GM21619 (cell line): Measurements from ENCODE around the gene TAB3.
"Not testable (repeated sequence)": the region's sequence is repeated elsewhere in the genome, so short reads cannot be mapped to it uniquely, and the experiment has no call there.

Experiments used
- ATAC-seq: cut with Tn5 transposase; IDR thresholded peaks from one replicate; pipeline ENCODE4 v1.9.1; 2021; ENCODE audit not compliant: unreplicated experiment

TAB3 gene

DNA sequence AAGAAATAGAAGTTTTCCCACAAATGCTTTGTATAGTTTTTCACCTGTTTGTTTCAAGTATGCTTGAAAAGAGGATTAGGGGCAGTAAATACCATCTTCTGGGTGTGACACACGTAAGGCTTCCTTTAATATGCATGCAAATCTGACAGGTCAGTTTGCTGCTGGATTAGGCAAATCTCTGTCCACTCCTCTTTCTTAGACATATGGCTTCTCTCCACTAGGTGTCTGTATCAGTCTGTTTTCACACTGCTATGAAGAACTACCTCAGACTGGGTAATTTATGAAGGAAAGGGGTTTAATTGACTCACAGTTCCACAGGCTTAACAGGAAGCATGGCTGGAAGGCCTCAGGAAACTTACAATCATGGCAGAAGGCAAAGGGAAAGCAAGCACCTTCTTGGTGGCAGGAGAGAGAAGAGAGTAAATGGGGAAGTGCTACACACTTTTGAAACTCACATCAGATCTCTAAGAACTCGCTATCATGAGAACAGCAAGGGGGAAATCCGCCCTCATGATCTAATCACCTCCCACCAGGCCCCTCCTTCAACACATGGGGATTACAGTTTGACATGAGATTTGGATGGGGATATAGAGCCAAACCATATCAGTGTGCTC is 66.9 kb downstream of the TAB3 start:
- peak; percentile 80 for ATAC-seq

DNA sequence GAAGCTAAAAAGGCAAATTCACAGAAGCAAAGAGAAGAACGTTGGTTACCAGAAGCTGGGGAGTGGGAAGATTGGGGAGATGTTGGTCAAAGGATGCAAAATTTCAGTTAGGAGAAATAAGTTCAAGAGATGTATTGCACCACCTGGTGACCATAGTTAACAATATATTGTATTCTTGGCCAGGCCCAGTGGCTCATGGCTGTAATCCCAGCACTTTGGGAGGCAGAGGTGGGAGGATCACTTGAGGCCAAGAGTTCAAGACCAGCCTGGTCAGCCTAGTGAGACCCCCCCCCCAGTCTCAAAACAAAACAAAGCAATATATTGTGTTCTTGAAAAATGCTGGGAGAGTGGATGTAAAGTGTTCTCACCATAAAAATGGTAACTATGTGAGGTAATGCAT is 67.9 kb downstream of the TAB3 start:
- ATAC-seq: no peak

DNA sequence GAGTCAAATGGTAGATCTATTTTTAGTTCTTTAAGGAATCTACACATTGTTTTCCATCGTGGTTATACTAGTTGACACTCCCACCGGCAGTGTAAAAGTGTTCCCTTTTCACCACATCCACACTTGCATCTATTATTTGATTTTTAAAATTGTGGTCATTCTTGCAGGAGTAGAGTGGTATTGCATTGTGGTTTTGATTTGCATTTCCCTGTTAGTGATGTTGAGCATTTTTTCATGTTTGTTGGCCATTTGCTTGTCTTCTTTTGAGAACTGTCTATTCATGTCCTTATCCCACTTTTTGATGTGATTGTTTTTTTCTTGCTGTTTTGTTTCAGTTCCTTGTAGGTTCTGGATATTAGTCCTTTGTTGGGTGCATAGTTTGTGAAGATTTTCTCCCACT is 70.0 kb downstream of the TAB3 start:
- no peak for ATAC-seq

DNA sequence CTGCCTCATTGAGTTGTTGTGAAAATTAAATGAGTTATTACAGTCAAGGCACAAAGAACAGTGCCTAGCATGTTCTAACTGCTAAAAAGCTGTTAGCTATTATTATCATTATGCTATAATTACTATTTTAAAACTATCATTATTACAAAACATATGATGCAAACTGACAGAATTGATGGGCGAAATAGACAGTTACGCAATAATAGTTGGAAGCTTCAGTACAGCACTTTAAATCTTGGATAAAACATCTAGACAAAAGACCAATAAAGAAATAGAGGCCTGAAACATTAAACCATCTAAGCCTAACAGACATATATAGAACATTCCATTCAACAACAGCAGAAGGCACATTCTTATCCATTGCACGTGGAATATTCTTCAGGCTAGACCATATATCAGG is 73.0 kb downstream of the TAB3 start:
- no peak for ATAC-seq

DNA sequence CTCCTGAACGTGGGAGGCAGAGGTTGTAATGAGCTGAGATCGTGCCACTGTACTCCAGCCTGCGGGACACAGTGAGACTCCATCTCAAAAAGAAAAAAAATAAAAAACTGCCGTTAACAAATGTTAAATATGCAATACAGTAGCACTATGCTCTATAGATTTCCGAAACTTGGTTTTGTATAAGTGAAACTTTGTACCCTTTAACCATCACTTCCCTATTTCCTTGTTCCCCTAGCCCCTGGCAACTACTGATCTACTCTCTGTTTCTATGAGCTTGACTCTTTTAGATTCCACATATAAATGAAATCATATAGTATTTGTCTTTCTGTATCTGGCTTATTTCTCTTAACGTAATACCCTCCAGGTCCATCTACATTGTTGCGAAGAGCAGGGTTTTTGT is 74.1 kb downstream of the TAB3 start:
- no peak for ATAC-seq

DNA sequence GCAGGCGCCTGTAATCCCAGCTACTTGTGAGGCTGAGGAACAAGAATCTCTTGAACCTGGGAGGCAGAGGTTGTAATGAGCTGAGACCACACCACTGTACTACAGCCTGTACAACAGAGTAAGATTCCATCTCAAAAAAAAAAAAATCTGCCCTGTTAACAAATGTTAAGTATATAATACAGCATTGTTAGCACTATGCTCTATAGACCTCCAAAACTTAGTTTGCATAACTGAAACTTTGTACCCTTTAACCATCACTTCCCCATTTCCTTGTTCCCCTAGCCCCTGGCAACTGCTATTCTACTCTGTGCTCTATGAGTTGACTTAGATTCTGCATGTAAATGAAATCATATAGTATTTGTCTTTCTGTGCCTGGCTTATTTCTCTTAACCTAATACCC is 76.7 kb downstream of the TAB3 start:
- ATAC-seq: peak; percentile 97

DNA sequence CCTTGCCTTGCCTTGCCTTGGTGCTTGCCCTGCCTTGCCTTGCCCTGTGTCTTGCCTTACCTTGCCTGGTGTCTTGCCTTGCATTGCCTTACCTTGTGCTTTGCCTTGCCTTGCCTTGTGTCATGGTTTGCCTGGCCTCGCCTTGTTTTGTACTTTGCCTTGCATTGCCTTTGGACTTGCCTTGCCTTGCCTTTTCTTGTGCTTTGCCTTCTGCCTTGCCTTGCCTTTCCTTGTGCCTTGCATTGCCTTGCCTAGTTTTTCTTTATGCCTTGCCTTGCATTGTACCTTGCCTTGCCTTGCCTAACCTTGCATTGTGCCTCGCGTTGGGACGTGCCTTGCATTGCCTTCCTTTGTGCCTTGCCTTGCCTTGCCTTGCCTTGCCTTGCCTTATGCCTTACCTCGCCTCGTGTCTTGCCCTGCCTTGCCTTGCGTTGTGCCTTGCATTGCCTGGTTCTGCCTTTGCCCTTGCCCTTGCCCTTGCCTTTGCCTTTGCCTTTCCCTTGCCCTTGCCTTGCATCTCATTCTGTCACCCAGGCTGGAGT is 82.8 kb downstream of the TAB3 start:
- no peak for ATAC-seq

DNA sequence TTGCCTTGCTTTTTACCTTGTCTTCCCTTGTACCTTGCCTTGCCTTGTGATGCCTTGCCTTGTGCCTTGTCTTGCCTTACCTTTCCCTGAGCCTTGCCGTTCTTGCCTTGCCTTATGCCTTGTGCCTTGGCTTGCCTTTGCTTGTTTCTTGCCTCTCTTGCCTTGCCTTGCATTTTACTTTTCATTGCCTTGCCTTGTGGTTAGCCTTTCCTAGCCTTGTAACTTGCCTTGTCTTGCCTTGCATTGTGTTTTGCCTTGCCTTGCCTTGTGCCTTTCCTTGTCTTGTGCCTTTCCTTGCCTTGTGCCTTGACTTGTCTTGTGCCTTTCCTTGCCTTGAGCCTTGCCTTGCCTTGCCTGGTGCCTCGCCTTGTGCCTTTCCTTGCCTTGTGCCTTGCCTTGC is 84.6 kb downstream of the TAB3 start:
- ATAC-seq: no peak

DNA sequence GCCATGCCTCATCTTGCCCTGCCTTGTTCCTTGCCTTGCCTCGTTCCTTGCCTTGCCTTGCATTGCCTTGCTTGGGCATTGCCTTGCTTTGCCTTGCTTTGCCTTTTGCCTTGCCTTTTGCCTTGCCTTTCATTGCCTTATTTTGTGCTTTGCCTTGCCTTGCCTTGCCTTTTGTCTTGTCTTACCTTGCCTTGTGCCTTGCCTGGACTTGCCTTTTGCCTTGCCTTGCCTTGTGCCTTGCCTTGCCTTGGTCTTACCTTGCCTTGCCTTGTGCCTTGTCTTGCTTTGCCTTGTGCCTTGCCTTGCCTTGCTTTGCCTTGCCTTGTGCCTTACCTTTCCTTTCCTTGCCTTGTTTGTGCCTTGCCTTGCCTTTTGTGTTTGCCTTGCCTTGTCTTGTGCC is 88.2 kb downstream of the TAB3 start:
- no peak for ATAC-seq

DNA sequence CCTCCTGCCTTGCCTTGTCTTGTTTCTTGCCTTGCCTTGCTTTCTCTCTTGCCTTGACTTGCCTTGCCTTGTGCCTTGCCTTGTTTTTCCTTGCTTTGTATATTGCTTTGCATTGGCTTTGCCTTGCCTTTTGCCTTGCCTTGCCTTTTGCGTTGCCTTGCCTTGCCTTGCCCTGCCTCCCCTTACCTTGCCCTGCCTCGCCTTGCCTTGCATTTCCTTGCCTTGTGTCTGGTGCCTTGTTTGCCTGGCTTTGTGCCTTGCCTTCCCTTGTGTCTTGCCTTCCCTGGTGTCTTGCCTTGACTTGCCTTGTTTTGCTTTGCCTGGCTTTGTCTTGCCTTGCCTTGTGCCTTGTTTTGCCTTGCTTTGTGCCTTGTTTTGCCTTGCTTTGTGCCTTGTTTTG is 89.7 kb downstream of the TAB3 start:
- no peak for ATAC-seq

DNA sequence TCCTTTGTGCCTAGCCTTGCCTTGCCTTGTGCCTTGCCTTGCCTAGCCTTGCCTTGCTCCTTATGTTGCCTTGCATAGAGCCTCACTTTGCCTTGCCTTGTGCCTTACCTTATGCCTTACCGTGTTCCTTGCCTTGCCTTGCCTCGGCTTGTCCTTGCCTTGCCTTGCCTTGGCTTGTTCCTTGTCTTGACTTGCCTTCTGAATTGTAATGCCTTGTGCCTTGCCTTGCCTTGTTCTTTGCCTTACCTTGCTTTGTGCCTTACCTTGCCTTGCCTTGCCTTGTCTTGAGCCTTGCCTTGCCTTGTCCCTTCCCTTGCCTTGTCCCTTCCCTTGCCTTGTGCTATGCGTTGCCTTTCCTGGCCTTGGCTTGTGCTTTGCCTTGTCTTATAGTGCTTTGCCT is 90.2 kb downstream of the TAB3 start:
- no peak for ATAC-seq

DNA sequence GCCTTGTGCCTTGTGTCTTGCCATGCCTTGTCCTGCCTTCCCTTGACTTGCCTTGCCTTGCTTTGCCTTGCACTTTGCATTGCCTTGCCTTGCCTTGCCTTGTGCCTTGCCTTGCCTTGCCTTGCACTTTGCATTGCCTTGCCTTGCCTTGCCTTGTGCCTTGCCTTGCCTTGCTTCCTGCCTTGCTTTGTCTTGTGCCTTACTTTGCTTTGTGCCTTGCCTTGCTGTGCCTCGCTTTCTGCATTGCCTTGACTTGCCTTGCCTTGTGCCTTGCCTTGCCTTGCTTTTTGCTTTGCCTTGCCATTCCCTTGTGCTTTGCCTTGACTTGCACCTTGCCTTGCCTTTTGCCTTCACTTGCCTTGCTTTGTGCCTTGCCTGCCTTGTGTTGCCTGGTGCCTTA is 91.8 kb downstream of the TAB3 start:
- ATAC-seq: not testable (repeated sequence)

DNA sequence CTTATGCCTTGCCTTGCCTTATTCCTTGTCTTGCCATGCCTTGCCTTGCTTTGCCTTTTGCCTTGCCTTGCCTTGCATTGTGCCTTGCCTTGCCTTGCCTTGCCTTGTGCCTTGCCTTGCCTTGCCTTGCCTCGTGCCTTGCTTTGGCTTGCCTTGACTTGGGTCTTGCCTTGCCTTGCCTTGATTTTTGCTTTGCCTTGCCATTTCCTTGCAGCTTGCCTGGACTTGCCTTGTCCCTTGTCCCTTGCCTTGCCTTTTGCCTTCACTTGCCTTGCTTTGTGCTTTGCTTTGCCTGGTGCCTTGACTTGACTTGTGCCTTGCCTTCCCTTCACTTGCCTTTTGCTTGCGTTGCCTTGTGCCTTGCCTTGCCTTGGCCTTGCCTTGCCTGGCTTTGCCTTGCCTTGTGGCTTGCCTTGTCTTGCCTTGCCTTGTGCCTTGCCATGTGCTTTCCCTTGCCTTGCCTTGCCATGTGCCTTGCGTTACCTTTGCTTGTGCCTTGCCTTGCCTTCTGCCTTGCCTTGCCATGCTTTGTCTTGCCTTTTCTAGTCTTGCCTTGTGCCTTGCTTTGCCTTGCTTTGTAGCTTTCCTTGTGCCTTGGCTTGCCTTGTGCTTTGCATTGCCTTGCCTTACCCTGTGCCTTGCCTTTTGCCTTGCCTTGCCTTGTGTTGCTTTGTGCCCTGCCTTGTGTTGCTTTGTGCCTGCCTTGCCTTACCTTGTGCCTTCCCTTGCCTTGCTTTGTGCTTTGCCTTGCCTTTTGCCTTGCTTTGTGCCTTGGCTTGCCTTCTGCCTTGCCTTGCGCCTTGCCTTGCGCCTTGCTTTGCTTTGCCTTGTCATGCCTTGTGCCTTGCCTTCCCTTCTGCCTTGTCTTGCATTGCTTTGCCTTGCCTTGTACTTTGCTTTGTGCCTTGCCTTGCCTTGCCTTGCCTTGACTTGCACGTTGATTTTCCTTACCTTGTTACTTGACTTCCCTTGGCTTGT is 92.8 kb downstream of the TAB3 start:
- no peak for ATAC-seq

DNA sequence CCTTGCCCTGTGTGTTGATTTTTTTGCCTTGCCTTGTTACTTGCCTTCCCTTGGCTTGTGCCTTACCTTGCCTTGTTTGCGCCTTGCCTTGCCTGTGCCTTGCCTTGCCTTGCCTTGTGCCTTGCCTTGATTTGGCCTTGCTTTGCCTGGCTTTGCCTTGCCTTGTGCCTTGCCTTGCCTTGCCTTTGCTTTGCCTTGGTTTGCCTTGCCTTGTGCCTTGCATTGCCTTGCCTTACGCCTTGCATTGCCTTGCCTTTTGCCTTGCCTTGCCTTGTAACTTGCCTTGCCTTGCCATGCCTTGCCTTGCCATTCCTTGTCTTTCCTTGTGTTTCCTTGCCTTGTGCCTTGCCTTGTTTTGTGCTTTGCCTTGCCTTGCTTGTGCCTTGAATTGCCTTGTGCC is 94.6 kb downstream of the TAB3 start:
- ATAC-seq: no peak

DNA sequence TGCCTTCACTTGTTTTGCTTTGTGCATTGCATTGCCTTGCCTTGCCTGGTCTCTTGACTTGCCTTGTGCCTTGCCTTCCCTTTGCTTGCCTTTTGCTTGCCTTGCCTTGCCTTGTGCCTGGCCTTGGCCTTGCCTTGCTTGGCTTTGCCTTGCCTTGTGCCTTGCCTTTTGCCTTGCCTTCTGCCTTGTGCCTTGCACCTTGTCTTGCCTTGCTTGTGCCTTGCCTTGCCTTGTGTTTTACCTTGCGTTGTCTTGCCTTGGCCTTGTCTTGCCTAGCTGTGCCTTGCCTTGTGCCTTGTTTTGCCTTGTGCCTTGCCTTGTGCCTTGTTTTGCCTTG is 95.3 kb downstream of the TAB3 start:
- no peak for ATAC-seq

DNA sequence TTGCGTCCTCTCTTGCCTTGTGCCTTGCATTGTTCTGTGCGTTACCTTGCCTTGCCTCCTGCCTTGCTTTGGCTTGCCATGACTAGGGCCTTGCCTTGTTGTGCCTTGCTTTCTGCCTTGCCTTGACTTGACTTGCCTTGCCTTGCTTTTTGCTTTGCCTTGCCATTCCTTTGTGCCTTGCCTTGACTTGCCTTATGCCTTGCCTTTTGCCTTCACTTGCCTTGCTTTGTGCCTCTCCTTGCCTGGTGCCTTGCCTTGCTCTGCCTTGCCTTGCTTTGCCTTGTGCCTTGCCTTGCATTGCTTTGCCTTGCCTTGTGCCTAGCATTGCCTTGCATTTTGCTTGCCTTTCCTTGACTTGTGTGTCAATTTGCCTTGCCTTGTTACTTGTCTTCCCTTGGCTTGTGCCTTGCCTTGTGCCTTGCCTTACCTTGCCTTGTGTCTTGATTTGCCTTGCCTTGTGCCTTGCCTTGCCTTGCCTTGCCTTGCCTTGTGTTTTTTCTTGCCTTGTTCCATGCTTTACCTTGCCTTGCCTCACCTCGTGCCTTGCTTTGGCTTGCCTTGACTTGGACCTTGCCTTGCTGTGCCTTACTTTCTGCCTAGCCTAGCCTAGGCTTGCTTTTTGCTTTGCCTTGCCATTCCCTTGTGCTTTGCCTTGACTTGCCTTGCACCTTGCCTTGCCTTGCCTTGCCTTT is 95.8 kb downstream of the TAB3 start:
- no peak for ATAC-seq

DNA sequence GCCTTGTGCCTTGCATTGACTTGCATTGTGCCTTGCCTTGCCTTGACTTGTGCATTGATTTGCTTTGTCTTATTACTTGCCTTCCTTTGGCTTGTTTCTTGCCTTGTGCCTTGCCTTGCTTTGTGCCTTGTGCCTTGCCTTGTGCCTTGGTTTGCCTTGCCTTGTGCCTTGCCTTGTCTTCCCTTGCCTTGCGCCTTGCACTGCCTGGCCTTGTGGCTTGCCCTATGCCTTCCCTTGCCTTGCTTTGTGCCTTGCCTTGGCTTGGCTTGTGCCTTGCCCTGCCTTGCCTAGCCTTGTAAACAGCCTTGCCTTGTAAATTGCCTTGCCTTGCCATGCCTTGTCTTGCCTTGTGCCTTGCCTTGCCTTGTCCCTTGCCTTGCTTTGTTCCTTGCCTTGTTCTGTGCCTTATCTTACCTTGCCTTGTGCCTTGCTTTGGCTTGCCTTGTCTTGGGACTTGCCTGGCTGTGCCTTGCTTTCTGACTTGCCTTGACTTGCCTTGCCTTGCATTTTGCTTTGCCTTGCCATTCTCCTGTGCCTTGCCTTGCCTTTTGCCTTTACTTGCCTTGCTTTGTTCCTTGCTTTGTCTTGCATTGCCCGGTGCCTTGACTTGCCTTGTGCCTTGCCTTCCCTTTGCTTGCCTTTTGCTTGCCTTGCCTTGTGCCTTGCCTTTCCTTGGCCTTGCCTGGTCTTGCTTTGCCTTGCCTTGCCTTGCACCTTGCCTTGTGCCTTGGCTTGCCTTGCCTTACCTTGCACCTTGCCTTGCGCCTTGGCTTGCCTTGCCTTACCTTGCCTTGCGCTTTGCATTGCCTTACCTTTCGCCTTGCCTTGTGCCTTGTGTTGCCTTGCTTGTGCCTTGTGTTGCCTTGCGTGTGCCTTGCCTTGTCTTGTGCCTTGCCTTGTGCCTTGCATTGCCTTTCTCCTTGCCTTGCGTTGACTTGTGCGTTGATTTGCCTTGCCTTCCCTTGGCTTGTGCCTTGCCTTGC is 97.5 kb downstream of the TAB3 start:
- ATAC-seq: no peak

DNA sequence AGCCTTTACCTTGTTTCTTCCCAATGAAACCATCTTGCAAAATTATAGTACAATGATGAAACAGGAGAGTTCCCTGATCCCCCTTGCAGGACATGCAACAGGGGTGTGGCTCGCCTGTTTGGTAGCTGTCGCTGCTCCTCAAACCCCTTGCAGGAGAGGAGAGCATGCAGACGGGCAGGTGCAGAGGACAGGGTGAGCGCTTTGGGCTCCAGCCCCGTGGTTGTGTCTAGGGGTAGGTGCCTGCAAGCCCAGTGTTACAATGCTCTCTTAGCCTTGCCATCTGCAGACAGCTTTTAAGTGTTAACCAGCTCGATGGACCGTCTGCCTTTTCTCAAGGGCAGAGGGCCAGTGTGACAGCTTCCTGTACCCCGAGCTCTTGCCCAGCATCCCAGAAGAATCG is 102.0 kb downstream of the TAB3 start:
- no peak for ATAC-seq

DNA sequence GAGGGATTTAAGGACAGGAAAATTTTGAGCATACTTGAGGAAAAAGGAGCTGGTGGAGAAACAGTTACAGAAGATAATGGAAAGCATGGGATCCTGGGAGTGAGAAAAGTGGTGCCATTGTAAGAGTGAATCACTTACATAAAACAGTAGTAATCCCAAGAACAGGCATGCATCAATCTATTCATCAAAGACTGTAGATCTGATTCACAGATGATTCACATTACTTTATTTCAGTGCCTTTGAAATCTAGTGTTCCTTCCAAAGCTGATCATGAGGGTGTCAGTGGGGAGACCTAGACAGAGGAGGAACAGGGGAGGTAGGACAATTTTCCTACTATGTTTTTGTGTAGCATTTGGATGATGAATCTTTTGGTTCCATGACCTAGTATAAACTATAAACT is 102.7 kb downstream of the TAB3 start:
- ATAC-seq: no peak

DNA sequence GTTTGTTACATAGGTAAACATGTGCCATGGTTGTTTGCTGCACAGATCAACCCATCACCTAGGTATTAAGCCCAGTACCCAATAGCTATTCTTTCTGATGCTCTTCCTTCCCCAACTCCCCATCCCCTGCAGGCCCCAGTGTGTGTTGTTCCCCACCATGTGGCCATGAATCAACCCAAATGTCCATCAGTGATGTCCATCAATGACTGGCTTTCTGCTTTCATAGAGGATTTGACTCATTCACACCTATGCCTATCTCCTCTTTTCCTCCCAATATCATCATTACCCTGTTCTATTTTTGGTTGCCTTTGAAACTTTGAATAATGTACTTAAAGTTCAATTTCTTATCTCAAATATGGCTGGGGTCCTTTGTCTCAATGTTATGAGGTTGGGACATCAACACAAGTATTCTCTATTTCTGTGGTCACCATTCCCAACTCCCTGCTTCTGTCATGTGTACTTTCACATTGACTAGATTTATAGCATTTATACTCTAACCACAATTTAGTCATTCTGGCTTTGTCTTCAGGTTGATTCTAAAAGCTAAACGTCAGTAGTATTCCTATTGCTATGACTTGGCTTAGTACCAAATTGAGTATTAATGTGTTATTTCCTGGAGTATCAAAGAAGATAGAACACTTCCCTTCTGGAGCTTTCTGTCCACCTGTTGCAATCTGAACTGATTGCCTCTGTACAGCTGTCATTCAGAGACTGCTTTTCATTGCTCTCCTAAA is 107.2 kb downstream of the TAB3 start:
- ATAC-seq: no peak
